ENCODE measurements around the gene TGFBI.
A peak's percentile ranks its signal among the peaks of the same experiment; 100 is the strongest.

The TGFBI gene

DNA sequence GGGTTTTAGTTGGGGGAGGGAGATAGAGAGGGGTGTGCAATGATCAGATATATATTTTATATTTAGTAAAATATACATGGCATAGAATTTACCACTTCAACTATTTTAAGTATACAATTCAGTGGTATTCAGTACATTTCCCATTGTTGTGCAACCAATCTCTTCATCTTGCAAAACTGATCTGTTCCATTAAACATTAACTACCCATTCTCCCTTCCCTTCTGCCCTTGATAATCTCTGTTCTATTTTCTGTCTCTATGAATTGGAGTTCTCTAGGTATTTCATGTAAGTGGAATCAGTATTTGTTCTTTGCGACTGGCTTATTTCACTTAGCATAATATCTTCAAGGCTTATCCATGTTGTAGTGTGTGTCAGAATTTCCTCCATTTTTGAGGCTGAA lies 38.6 kb downstream of the TGFBI start:
- no peak for DNase-seq

DNA sequence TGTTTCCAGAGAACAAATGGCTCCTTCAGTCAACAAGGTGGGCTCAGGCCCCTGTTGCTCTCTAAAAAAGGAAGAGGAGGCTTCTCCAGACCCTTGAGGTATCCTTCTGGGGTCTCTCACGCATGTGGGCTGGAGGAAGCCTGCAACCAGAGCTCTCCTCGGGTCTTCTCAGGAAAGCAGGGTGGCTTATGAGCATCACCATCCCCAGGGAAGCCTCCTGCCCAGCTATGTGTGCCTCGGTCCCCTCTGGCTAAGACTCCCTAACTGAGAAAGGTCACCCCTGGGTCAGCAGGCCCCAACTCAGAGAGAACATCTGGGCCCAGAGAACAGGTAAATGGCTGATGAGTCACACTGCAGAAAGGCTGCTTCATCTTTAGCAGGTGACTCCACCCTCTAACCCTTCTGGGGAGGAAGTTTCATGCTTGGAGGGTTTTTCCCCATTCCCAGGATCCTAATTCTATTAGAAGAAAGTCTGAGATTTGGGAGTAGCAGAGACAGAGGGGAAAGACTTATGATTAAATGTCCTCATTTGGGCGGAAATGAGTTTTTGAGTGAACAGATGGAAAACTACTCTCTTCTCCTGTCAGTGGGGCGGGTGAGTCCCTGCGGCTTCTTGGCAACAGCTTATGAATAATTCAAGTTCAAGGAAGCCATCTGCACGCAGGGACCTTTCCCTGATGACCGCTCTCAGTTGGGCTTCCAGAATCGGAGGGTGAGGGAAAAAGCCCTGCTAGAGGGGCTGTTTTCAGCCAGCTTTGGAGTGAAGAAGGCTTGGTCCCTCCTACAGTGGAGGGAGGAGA lies 41.9 kb downstream of the TGFBI start:
- no peak for DNase-seq

DNA sequence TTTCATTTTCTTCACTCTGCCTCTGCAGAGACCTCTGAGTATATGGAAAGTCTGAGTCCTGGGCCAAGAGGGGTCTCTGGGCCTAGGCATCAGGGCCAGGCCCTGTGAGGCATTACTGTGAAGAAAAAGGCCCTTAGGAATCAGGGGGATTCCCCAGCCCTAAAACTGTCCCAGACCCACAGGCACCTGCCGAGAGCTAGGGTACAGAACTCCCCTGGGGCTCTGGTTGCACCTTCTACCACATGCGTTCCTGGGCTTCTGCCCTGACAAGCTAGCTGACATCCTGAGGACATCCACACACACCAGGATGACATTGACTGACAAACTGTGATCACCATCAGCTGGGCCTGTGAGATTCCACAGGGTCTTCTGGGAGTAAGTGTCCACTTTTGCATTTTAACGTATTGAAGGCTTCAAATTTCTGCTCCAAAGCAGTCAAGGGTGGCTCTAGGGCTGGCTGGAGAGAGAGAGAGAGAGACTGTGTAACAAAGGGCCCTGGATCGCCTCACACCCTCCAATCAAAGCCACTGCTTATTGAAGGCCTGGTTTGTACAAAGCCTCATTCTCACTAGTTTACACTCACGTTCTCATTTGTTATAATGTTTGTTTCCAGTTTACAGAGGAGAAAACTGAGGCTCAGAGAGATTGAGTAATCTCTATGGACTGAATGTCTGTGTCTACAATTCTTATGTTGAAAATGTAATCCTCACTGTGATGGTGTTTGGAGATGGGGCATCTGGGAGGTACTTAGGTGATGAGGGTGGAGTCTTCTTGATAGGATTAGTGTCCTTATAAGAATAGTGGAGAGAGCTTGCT lies 45.1 kb downstream of the TGFBI start:
- no peak for DNase-seq

DNA sequence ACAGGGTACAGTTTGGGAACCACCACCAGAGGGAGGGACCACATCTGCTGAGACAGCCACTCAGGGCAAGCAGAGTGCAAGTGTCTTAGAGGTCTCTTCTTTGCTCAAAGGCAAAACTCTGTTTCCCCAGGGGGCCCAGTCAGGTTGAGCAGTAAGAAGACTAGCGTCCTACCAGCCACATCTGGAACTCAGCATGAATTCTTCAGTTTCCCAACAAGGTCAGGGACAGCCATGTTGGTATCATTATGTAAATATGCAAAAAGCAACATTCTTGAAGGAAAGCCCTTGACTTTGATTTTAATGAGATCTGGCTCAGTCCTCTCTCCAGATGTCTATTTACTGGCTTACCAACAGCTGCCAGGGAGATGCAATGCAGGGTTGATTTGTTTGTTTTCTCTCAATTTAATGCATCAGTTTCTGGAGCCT lies 46.7 kb downstream of the TGFBI start:
- DNase-seq = no peak

DNA sequence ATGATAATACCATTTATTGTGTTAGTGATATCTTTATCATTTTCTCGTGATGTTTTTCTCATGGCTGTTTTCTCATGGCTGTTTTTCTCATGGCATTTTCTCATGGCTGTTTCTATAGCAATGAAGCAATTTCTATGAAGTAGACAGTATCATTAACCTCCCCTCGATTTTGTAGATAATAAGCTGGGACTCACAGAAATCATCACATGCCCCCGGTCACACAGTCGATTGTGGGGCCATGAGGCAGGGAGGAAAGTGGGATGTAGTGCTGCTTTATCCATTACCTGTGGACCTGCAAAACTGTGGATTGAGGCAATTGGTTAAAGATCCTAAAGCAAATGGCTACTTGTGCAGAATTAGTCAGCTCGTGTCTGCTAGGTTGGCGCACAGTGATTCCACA lies 47.3 kb downstream of the TGFBI start:
- no peak for DNase-seq

DNA sequence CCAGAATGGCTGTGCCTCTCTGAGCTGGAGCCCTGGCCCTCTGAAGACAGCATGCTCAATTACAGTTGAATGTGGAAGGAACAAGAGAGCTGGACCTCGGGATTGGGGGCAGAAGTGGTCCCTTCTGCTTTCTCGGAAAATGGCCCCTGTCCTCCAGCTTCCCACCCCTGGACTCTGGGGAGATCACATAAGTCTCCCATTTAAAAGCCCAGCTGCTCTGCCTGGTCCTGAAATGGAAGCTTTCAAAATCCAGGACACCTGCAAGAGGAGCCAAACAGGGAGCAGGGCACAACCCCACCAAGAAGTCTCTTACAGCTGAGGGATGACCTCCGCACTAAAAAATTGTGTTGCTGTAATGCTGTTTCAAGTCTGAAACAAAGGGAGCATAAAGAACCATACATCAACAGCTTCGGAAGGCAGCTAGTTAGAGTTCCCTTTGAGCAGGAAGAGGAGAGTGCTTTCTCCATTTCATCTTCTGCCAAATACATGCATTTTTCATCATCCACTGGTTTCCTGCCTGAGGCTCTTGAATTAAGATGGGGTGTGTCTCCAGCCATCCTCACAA lies 48.2 kb downstream of the TGFBI start:
- no peak for DNase-seq

DNA sequence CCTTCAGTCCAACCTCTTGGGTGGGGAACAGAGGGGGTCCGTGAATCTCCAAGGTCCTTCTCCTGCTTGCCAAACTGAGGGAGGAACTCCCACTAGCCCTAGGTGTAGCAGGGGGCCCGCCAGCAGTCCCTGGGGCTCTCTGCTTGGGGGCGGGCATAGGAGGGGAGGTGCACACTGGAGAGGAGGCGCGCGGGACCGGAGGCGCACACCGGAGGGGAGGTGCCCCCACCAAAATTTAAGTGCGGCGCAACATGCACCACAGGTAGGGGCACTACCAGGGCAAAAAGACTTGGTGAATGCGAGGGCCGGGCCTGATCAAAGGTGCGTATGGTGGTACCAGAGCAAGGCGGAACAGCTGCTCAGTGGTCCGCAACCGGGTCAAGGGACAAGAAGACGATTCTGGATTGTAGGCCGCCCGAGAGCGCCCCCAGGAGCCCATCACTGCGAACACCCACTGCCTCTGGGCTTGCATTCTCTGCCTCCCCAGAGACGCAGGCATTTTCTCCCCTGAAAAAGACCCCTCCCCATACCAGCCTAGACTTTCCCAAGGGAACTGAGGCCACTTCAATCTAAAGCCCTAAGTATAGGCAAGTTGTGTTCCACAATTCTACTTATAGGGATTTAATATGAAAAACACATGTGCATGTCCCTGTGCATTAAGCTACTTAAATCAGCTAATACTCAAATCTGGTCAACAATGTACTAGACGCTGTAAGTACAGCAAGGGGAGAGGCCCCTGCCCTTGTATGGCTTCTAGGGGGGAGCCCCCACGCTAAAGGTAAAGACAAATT lies 50.6 kb downstream of the TGFBI start:
- no peak for DNase-seq

DNA sequence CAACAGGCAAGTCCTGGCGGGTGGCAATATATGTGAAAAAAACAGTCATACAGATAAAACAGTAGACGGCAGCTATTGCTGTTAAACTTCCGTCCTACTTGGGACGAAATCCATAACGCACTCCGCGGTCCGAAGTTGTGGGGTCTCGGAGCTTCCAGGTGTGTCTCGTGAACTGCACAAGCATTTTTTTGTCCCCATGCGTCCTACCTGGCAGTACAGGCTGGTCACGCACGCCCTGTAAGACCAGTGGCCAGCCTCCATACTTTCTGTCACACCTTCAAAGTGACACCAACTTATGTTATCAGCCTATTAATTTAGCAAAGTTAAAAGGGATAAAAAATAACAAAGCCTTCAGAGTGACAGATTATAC lies 51.3 kb downstream of the TGFBI start:
- DNase-seq = no peak

DNA sequence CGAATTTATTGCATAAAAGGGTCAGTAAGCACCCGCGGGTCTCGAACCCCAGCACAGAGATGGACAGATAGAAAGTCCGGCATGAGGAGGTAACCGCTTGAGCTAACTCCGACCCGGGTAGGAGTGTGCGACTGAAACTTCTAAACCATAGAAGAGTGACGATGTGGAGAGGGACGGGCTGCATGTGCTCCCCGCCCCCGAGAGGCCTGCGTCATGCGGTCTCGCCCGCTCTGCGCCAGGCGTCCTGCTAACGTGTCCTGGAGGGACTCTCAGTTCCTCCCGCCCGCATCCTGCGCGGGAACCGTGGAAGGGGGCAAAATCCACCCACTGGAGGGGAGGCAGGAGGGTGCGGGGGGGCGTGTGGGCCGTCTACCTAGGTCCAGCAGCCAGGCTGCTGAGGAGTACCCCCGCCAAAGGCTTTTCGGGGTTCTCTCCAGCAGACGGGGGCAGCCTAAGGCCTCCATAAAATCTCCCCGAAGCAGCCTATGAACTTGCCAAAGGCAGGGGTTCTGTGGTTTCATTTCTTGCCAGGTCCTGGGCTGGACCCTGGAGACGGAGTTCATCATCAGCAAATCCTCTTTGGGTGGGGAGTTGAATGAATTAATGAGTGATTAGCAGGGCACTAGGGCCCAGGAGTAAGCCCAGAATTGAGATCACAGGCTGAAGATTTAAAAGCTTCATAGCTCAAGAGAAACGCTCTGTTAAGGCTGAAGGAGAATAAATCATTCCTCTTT lies 51.9 kb downstream of the TGFBI start:
- no peak for DNase-seq

DNA sequence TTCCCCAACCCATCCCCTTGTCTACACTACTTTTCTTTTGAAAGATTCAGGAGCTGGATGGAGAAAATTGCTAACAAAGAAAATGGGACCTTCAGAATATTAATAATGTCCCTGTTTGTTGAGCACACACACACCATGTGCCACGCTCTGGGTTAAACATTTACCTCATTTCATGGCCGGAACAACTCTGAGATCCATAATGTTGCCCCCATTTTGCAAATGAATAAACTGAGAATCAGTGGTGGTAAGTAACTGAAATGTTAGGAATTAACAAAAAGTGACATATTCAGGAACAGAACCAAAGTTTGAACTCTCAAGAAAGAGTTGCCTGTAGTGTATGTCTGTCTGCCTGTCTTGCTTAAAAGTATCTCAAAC lies 52.4 kb downstream of the TGFBI start:
- no peak for DNase-seq

DNA sequence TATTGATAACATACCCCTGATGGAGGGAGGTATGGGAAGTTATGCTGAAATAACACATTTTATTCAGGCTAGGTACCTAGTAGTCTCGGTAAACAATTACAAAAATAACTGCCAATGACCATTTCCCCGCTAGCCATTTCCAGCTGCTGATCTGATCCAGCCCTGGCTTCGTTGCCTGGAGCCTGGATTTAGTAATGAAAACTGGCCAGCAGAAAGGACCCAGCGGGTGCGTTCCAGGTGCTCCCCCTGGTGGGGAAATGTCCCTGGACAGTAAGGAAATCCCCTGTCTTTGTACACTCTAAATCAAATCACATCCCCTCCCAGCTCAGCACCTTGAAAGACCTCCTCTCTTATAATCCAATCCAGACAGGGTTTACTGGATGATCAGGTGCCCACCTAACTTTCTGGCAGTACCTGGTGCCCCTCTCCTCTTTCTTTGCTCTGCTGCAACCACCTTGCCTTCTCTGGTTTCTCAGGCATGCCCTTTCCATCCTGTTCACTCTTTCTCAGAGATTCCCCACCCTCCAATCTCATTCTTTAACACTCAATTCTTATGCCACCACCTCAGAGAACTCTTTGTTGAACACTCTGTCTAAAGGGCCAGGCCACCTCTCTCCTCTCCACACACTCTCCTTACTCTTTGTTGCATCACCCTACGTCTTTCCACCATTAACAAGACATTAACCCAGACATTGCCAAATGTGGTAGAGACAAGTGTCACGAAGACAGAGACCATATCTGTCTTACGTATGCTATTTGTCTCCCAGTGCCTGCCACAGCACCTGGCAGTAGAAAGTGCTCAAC lies 53.8 kb downstream of the TGFBI start:
- peak; percentile 45 for DNase-seq

DNA sequence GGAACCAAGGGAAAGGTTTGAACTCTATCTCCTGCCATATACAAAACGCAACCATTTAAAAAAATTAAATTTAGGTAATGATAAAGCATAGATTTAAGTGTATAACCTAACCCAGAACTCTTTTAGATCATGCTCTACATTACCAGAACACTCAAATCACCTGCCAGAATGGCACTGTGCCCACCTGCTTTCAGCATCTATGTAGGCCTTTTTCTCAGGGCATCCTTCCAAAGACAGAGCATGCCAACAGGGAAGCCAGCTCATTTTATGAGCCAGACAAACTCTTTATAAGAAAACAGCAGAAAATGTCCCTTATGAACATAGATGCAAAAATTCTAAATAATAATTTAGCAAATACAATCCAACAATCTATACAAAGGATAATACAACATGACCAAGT lies 55.9 kb downstream of the TGFBI start:
- DNase-seq = no peak

DNA sequence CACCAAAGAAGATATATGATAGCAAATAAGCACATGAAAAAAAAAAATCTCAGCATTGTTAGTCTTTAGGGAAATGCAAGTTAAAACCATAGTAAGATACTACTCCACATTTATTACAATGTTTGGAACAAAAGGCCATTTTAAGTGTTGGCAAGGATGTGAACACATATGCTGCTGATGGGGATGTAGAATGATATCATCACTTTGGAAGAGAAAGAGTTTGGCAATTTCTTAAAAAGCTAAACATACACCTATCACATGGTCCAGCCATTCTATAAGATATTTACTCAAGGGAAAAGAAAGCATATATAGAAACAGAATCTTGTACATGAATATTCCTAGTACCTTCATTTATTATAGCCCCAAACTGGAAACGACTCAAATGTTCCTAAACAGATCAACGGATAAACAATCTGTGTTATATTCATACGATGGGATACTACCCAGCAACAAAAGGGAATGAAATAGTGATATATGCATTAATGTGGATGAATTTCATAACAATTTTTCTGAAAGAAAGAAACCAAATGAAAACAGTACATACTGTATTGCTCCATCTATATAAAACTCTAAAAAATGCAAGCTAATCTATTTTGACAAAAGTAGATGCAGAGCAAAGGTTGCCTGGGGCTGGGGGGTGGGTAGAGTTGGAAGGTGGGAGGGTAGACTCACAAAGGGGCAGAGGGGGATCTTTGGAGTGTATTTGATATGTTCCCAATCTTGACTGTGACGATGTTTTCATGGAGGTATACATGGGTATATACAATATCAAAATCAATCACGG lies 58.2 kb downstream of the TGFBI start:
- DNase-seq = no peak

DNA sequence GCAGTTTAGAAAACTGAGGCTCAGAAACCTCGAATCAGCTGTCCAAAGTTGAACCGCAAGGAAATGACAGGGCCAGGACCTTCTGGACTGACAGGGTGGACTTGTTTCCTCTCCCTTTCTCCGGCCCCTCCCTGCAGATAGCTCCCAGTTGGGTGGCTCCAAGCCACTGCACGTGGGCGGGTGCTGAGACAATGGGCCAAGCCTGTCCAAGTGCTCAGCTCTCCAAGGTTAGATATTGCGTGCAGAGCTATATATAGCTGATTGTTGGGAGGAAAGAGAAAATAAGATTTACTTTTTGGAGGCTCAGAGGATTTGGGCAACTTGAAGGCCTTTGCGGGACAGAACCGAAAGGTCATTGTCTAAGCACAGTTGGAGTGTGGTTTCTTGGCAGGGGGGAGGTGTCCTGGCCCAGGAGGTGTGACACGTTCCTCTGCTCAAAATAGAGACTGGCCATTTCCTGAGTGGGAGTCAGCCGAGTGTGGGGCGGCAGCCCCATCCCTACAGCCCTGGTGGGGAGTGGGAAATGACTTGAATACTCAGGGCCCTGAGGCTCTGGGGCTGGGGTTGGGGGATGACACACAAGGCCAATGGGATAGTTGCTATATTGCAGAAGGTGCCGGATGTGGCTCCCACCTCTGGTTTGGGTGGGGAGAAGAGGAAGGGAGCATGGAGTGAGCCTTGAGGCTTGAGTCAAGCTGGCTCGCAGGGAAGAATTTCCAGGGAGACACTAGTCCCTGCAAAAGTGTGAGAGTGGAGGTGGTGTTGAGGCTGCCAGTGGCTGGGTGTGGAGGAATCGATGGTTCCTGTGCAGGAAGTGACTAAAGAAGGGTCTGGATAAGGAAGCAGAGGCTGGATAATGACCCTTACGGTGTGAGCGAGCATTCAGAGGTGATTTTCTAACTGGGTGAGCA lies 59.4 kb downstream of the TGFBI start:
- no peak for DNase-seq

DNA sequence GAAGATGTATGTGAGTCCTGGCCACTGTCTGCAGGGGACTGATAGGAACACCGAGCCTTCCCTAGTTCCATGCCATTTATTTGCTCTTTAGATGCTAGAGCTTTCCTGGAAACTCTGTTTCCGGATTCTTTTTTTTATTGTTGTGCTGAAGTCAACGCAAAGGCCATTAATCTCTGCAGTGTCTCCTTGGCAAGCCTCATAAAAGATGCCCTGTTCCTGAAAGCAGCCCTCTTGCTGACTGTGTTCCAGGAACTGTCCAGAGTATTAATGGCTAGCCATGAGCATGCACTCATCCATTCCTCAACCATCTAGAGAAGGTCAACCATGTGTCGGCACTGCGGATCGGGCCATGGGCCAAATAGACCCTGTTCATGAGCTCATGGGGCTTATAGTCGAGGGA lies 61.0 kb downstream of the TGFBI start:
- no peak for DNase-seq

DNA sequence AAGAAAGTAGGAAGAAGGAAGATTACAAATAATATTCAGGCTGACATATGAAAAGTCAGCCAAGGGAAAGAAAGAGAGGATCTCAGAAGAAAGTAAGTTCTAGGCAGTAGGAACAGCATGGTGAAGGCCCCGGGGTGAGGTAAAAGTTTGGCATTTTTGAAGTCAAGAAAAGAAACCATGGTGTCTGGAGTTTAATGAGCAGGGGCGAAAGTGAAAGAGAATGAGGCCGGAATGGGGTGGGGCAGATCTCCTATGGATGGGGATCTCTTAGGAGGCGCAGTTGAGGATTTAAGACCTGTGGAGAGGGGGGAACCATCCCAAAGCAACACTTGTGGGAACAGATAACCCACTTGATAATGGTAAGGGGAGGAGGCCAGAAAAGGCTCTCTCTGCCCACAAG lies 61.5 kb downstream of the TGFBI start:
- no peak for DNase-seq

DNA sequence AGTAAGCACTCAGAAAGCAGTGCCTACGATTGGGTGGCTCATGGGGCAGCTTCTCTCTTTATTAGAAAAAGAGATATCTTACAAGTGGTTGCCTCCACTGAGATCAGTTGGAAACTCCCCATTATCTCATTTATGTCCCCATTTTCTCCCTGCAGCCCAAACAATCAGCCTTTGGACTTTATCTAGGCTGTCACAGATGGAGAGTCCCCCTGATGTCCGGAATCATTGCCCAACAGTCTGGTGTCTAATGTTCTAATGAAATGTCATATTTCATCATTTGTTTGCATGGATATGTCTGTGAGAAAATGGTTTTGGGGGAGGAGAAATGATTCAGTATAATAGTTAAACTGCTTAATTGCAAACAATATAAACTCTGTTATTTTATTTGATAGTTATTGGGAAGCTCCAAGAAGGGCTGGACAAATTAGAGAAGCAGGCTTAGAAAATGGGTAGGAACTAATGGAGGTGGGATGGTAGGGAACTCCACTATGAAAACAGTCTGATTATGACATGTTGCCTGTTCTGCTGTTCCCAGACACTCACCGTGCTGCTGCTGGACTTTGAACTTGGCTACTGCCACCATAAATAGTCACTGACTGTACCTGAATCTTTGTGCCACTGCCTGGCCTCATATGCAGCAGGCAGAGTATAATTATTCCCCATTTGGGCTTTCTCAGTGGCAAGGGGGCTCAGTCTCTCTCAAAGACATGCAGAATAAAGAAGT lies 65.6 kb downstream of the TGFBI start:
- no peak for DNase-seq

DNA sequence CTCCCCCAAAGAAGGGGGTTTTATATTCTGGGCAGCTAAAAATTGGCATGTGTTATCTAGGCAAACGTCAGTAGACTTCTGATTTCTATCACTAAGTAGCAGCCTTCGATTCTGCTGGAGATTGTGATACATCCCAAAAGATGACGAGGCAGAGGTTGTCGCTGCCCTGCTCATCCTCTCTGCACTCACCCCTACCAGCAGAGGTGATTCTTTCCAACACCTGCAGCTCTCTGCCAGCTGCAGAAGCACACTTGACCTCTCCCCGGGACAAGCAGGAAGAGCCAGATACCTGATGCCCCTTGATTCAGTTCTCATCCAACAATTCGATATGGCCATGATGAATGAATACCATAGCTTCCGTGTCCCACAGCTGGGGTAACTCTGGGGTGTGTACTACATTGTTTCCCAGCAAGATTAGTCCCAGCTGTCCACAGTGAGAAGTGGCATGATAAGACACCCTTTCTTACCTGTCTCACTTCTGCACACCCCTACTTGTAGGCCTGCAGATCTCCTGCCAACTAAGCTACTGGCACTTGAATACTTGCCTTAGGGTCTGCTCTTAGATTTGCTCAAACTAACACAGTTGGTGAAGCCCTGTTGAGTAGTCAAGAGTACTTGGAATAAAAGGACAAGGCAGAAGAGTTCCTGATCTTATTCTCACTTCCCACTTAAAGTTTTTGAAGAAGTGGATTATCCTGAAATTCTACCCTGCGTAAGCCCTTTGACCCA lies 66.3 kb downstream of the TGFBI start:
- DNase-seq = no peak
